ENCODE measurements around the gene SEPTIN1. TPM values are rescaled to one million over a fixed set of nuclear protein-coding genes. Genes with fewer than 3 reads are reported as not detected.
"Not testable (repeated sequence)": the region's sequence is repeated elsewhere in the genome, so short reads cannot be mapped to it uniquely, and the experiment has no call there.

Gene SEPTIN1
- total RNA-seq, 2 donors from 2014 or later = 4.3 to 4.5 TPM

- TF ChIP-seq CTCF (IDR thresholded peaks at IDR 0.05) = no peak
- H3K27me3 ChIP-seq = no peaks in the 10 kb centered on the region
- DNase-seq = peak; percentile 34
- peak overlapping the region; percentile 46 to 62 for H3K9ac ChIP-seq (ENCODE audit: low read depth in 2 of 2, low read length in 2 of 2)
- H3K9me3 ChIP-seq = no peaks in the 10 kb centered on the region
- peak overlapping the region; percentile 59 for H3K4me3 ChIP-seq
- H3K4me1 ChIP-seq = no peaks in the 10 kb centered on the region
- no peaks in the 10 kb centered on the region for H3K36me3 ChIP-seq
- peak overlapping the region; percentile 95 for H3K27ac ChIP-seq
- intact Hi-C loops (cut with DNase I) = no loop called here
These were observed 46.5 kb downstream of the SEPTIN1 start for GRCh38 chr16:30335598-30336474.

- peak overlapping the region; percentile 95 for H3K27ac ChIP-seq
- H3K4me3 ChIP-seq = peak overlapping the region; percentile 59
- intact Hi-C loops (cut with DNase I); H3K36me3 ChIP-seq; H3K9me3 ChIP-seq; H3K4me1 ChIP-seq; H3K27me3 ChIP-seq: not testable (repeated sequence)
- peak; percentile 86 for DNase-seq
- H3K9ac ChIP-seq (ENCODE audit: low read depth in 2 of 2, low read length in 2 of 2) = peak overlapping the region; percentile 62 to 93
These were observed 47.2 kb downstream of the SEPTIN1 start for GRCh38 chr16:30335028-30335597.

GRCh38 chr16:30334473-30334989 is 47.8 kb downstream of the SEPTIN1 start:
- DNase-seq = peak; percentile 86
- Histone ChIP-seq H3K9ac (ENCODE audit: low read depth in 2 of 2, low read length in 2 of 2) (peak overlapping the region in 1 of 2 donors; percentile 12), H3K27ac (peak overlapping the region; percentile 95), H3K4me3 (peak overlapping the region; percentile 59)
- H3K36me3 ChIP-seq; intact Hi-C loops (cut with DNase I); H3K27me3 ChIP-seq; H3K9me3 ChIP-seq; H3K4me1 ChIP-seq: not testable (repeated sequence)

Other genes with a start within 250 kb of the SEPTIN1 start
- gene CORO1A, start 199.0 kb downstream of the SEPTIN1 start, total RNA-seq = 10 to 100 TPM; 16.5 to 20.0 TPM
- gene BOLA2B, start 188.9 kb downstream of the SEPTIN1 start, total RNA-seq = 100 to 1,000 TPM; 109 to 237 TPM
- gene SLX1A, start 188.7 kb downstream of the SEPTIN1 start, total RNA-seq = 100 to 1,000 TPM in 1 of 2 donors, 10 to 100 TPM in 1; 70.2 to 114 TPM
- 10 to 100 TPM; 47.8 to 59.0 TPM for gene SULT1A3, start 183.3 kb downstream of the SEPTIN1 start, total RNA-seq
- gene NPIPB13, start 134.1 kb downstream of the SEPTIN1 start, total RNA-seq = 10 to 100 TPM in 1 of 2 donors, 1 to 10 TPM in 1; 1.6 to 10.4 TPM
- gene CD2BP2, start 27.3 kb downstream of the SEPTIN1 start, total RNA-seq = 10 to 100 TPM; 44.8 to 76.1 TPM
- 10 to 100 TPM; 45.0 to 62.3 TPM for gene TBC1D10B, start 12.1 kb downstream of the SEPTIN1 start, total RNA-seq
- 1 to 10 TPM; 1.1 to 2.2 TPM for gene MYL11, start 7.8 kb downstream of the SEPTIN1 start, total RNA-seq
- gene ZNF48, start 12.9 kb upstream of the SEPTIN1 start, total RNA-seq = 1 to 10 TPM; 6.5 to 6.8 TPM
- 1 to 10 TPM; 3.5 to 6.5 TPM for gene ZNF771, start 25.0 kb upstream of the SEPTIN1 start, total RNA-seq
- 100 to 1,000 TPM in 1 of 2 donors, 10 to 100 TPM in 1; 80.9 to 153 TPM for gene DCTPP1, start 47.5 kb upstream of the SEPTIN1 start, total RNA-seq
- 100 to 1,000 TPM in 1 of 2 donors, 10 to 100 TPM in 1; 93.3 to 156 TPM for gene SEPHS2, start 63.3 kb upstream of the SEPTIN1 start, total RNA-seq
- gene ITGAL, start 90.2 kb upstream of the SEPTIN1 start, total RNA-seq = 1 to 10 TPM; 3.4 to 4.8 TPM
- 10 to 100 TPM; 58.6 to 63.2 TPM for gene ZNF768, start 144.0 kb upstream of the SEPTIN1 start, total RNA-seq
- 10 to 100 TPM in 1 of 2 donors, 1 to 10 TPM in 1; 8.7 to 11.9 TPM for gene ZNF747, start 152.3 kb upstream of the SEPTIN1 start, total RNA-seq
- gene ZNF764, start 175.8 kb upstream of the SEPTIN1 start, total RNA-seq = 10 to 100 TPM in 1 of 2 donors, 1 to 10 TPM in 1; 9.0 to 11.1 TPM
- 10 to 100 TPM; 13.1 to 14.3 TPM for gene ZNF688, start 189.2 kb upstream of the SEPTIN1 start, total RNA-seq
- gene ZNF785, start 203.1 kb upstream of the SEPTIN1 start, total RNA-seq = 10 to 100 TPM; 12.7 to 13.3 TPM
- 1 to 10 TPM; 6.8 to 7.0 TPM for gene ZNF689, start 227.8 kb upstream of the SEPTIN1 start, total RNA-seq